ENCODE results near the gene DHRS2.

GRCh38 chr14:23608454-23608853, 27.7 kb upstream of the DHRS2 start:
- TF ChIP-seq CTCF (optimal IDR thresholded peaks at IDR 0.05 in 1 of 3, IDR thresholded peaks at IDR 0.05 in 1 of 3, conservative IDR thresholded peaks at IDR 0.05 in 1 of 3; ENCODE audit: extremely low read depth in 1 of 3, insufficient read depth in 2 of 3, low read length in 3 of 3), result no peak
- TF ChIP-seq EZH2 (IDR thresholded peaks at IDR 0.05; ENCODE audit: low read length), result no peak

Data from keratinocyte (primary cell).